Right renal pelvis (tissue), 4 donors: Measurements from ENCODE around the gene TSHZ3. TPM values are rescaled to one million over a fixed set of nuclear protein-coding genes. Genes with fewer than 3 reads are reported as not detected.

Source experiments
- DNase-seq, 4 donors: peaks; one replicate each; pipeline ENCODE4 v3.0.0-alpha.2; 2013; ENCODE audit warnings: low read depth in 4 of 4, low spot score in 3 of 4, missing footprints in 1 of 4
- polyA plus RNA-seq, 4 donors: library from polyadenylated mRNA; unstranded; fragments of 120-200 nt; gene quantifications; one replicate each; pipeline ENCODE4 v1.2.1, GENCODE V29; 2013; ENCODE audit not compliant: insufficient read length in 4 of 4

TSHZ3 gene
- polyA plus RNA-seq, 4 donors: 10.1 to 15.7 (median 14.2) TPM

DNA sequence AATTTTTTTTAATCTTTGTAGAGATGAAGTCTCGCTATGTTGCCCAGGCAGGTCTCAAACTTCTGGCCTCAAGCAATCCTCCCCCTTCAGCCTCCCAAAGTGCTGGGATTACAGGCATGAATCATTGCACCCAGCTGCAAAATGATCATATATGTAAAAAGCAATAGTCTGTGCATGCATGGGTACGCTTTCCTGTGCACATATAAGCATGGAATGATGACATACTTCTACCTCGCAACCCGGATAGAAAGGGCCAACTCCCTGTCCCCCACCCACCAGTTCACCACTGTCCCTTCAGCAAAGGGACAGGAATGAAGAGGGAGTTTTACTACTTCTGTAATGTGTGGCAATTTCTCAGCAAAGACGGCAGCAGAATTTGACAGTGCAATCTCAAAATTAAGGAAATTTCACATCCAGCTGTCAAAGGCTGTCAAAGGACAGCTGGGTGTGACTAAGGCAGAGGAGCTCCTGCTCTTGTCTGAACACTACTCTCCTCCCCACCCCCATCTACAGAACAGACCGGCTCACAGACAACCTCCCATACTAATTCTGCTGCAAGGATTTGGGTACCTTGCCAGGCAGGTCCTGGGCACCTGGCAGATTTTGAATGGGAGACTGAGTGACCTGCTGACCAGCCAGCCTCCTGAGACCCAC is 95.6 kb downstream of the TSHZ3 start:
- DNase-seq: no peak

DNA sequence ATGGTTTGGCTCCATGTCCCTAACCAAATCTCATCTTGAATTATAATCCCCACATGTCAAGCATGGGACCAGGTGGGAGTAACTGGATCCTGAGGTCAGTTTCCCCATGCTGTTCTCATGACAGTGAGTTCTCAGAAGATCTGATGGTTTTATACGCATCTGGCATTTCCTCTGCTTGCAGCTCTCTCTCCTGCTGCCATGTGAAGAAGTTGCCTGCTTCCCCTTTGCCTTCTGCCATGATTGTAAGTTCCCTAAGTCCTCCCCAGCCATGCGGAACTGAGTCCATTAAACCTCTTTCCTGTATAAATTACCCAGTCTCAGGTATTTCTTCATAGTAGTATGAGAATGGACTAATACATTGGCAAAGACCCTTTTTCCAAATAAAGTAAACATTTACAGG is 96.8 kb downstream of the TSHZ3 start:
- DNase-seq: no peak

DNA sequence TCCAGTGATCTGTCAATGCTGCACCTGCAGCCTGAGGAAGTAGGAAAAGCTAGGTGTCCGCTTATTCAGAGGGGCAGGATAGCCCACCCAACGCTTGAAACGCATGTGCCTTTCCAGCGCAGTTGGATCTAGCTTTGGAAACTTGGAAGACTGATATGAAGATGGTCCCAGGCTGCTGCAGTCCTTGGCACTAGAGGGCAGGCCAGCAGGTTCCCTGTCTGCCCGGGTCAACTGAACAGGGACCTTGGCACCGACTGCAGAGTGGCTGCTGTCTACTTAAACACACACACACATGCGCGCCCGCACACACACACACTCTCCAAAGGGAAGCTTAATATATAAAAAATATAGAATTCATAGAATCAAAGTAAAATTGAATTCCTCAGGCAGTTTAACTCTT is 100.0 kb downstream of the TSHZ3 start:
- DNase-seq: no peak

DNA sequence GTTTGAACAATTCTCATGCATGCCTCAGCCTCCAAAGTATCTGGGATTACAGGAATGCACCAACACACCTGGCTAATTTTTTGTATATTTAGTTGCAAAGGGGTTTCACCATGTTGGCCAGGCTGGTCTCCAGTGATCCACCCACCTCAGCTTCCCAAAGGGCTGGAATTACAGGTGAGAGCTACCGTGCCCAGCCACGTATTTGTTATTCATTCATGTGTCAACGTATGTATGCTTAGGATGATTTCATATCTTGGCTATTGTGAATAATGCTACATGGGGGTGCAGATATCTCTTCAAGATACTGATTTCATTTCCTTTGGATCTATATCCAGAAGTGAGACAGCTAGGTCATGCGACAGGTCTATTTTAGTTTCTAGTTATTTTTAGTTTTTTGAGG is 113.4 kb downstream of the TSHZ3 start:
- DNase-seq: no peak

DNA sequence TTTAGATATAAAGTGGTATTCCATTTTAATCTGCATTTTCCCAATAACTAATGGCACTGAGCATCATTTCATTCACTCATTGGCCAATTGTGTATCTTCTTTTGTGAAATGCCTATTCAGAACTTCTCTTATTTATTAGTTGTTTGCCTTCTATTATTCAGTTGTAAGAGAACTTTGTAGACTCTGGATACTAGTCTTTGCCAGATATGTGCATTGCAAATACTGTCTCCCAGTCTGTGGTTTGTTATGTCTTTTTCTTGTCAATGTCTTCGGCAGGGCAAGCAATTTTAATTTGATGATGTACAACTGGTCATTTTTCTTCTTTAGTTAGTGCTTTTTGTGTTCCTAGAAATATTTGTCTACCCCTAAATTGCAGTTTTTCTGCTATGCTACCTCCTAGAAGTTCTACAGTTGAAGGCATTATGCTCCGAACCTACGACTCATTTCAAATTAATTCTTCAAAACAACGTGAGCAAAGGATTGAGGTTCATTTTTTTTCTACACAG is 115.9 kb downstream of the TSHZ3 start:
- no peak for DNase-seq

DNA sequence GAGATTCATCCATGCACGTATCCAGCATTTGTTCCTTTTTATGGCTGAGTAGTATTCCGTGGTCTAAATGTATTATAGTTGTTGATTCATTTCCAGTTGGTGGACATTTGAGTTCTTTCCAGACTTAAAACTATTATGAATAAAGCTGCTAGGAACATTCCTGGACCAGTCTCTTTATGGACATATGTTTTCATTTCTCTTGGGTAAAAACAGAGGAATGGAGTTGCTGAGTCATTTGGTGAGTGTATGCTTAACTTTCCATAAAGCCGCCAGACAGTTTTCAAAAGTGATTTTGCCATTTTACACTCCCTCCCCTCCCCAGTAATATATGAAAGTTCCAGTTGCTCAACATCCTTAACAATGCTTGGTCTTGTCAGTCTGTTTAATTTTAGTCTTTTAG is 116.4 kb downstream of the TSHZ3 start:
- DNase-seq: no peak

DNA sequence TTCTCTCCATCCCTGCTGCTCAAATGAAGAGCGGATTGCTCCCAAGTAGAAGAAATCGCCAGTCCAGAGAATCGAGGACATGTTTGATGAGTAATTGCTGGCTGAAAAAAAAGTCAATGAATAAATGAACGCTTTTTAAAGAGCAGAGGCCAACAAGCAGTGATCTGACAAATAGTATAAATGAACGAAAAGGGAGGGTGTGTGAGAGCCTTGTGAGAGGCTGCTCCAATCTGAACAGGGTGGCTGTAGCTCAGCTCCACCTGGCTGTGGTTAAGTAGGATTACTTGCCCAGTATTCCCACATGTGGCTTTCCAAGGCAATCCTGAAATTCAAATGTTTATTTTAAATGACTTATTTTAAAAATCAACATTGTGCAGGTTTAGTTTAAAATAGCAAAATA is 117.1 kb downstream of the TSHZ3 start:
- no peak for DNase-seq

DNA sequence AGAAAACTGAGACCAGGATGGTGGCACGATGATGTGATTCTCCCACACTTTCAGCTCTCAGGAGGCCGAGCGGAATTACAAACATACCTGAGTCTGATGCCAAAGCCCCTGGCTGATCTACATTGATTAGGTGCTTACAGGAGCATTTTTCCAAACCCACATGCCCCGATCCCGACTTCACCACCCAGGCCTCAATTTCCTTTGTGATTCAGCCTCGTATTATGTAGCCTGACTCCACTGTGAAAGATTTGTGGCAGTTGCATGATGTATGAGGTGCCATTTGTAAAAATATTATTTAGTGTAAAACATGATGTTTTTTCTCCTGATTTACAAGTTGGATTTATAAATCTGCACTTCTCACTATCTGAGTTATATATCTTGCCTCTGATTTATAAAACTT is 118.0 kb downstream of the TSHZ3 start:
- DNase-seq: no peak

DNA sequence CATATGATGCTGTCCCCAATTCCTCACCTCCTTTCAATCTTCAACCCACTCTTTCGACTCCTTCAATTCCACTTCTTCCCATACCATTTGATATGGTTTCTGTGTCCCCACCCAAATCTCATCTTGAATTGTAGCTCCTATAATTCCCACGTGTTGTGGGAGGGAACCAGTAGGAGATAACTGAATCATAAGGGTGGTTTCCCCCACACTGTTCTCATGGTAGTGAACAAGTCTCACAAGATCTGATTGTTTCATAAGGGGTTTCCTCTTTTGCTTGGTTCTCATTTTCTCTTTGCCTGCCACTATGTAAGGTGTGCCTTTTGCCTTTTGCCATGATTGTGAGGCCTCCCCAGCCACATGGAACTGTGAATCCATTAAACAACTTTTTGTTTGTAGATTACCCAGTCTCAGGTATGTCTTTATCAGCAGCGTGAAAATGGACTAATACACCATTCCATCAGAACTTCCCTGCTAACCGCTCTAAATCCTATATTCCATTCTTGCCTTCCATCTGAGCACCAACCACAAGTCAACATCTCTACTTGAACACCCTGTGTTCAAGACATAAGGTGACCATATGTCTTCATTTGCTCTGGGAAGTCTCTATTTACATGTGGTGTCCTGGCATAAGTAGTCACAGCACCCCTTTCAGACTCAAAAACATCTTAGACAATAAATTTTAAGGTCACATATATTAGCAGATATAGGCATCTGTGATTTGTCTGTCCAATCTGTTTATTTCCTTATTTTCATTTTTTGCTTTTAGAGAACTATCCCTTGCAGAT is 122.9 kb downstream of the TSHZ3 start:
- no peak for DNase-seq
